Colonic mucosa (tissue), 4 donors: ENCODE measurements around the gene CERS1. TPM values are rescaled to one million over a fixed set of nuclear protein-coding genes. Genes with fewer than 3 reads are reported as not detected.

ENCODE experiments used
- DNase-seq: peaks from one replicate; pipeline ENCODE4 v3.0.0-alpha.2; 2020
- H3K27ac ChIP-seq: fragments of 200-600 bp; one replicate; pipeline ENCODE4 v1.8.0; 2021
- H3K27me3 ChIP-seq: fragments of 200-600 bp; one replicate; pipeline ENCODE4 v1.8.0; 2021
- H3K36me3 ChIP-seq: fragments of 200-600 bp; one replicate; pipeline ENCODE4 v1.8.0; 2021
- H3K4me1 ChIP-seq: fragments of 200-600 bp; one replicate; pipeline ENCODE4 v1.8.0; 2021; ENCODE audit warnings: mild to moderate bottlenecking
- H3K4me3 ChIP-seq: fragments of 200-600 bp; one replicate; pipeline ENCODE4 v1.8.0; 2021
- H3K9ac ChIP-seq, 2 donors: one replicate each; pipeline ENCODE4 v1.7.0; 2013; ENCODE audit warnings: control low read depth in 2 of 2, low read depth in 2 of 2, low read length in 2 of 2
- H3K9me3 ChIP-seq: fragments of 200-600 bp; one replicate; pipeline ENCODE4 v1.8.0; 2021
- CTCF ChIP-seq: fragments of 200-600 bp; IDR thresholded peaks from one replicate; pipeline ENCODE4 v1.8.0; 2022; ENCODE audit warnings: antibody characterized with exemption, mild to moderate bottlenecking
- intact Hi-C: fragments of 100-400 bp; cut with DNase I; formaldehyde crosslinking; loops from one replicate; pipeline ENCODE4 v1.14.1; 2022
- total RNA-seq, 2 donors: library from RNA; stranded (reverse); fragmentation: NEBNext Ultra II Directional in 1 of 2; extraction: Animal tissue kit (Norgen Biotek cat#: 25700) in 1 of 2; gene quantifications; one replicate each; pipeline ENCODE4 v1.2.1, GENCODE V29; 2021
- donor health status: healthy.
- donor health status: DM: no; HTN: no; CAD: no.
- donor health status: DM: no; HTN: no; CAD: no.

Gene CERS1
- total RNA-seq, 2 donors from 2014 or later, result 0.15 to 0.58 TPM

GRCh38 chr19:18847549-18848463, 48.2 kb downstream of the CERS1 start:
- H3K4me1 ChIP-seq, result peaks cover 9% of the 10 kb centered on the region
- no peak for DNase-seq
- peak overlapping the region; percentile 28 for H3K27ac ChIP-seq
- H3K9ac ChIP-seq, result no peak overlapping the region
- H3K36me3 ChIP-seq, result peaks cover 16% of the 10 kb centered on the region
- H3K4me3 ChIP-seq, result no peak overlapping the region
- H3K27me3 ChIP-seq, result no peaks in the 10 kb centered on the region
- TF ChIP-seq CTCF, result no peak
- no peaks in the 10 kb centered on the region for H3K9me3 ChIP-seq
- intact Hi-C loops, result loop anchor here (5.0 to 10.0 kb wide), 3 partner anchors 163 to 393 kb away; partner anchors contain the start of gene CRTC1

- intact Hi-C loops, result loop anchor here (5.0 to 10.0 kb wide), 3 partner anchors 162 to 392 kb away; partner anchors contain the start of gene CRTC1
- Histone ChIP-seq H3K4me1 (peaks cover 9% of the 10 kb centered on the region), H3K27me3 (no peaks in the 10 kb centered on the region), H3K27ac (no peak overlapping the region), H3K36me3 (peaks cover 14% of the 10 kb centered on the region), H3K9me3 (no peaks in the 10 kb centered on the region), H3K4me3 (no peak overlapping the region), H3K9ac (no peak overlapping the region)
- peak; percentile 76 for DNase-seq
- TF ChIP-seq CTCF, result peak; percentile 76
These were observed 49.0 kb downstream of the CERS1 start for GRCh38 chr19:18846862-18847548.

GRCh38 chr19:18845961-18846360, 50.0 kb downstream of the CERS1 start:
- Histone ChIP-seq H3K4me1 (peaks cover 9% of the 10 kb centered on the region), H3K27me3 (no peaks in the 10 kb centered on the region), H3K9ac (no peak overlapping the region), H3K27ac (no peak overlapping the region), H3K4me3 (no peak overlapping the region), H3K36me3 (peaks cover 14% of the 10 kb centered on the region), H3K9me3 (no peaks in the 10 kb centered on the region)
- DNase-seq, result no peak
- intact Hi-C loops, result loop anchor here (5.0 to 10.0 kb wide), 3 partner anchors 161 to 391 kb away; partner anchors contain the start of gene CRTC1
- no peak for TF ChIP-seq CTCF

GRCh38 chr19:18844806-18845329, 51.1 kb downstream of the CERS1 start:
- TF ChIP-seq CTCF, result no peak
- Histone ChIP-seq H3K4me3 (no peak overlapping the region), H3K27me3 (no peaks in the 10 kb centered on the region), H3K36me3 (peaks cover 4% of the 10 kb centered on the region), H3K4me1 (peaks cover 13% of the 10 kb centered on the region), H3K27ac (no peak overlapping the region), H3K9me3 (no peaks in the 10 kb centered on the region), H3K9ac (no peak overlapping the region)
- intact Hi-C loops, result loop anchor here (5.0 to 10.0 kb wide), 3 partner anchors 160 to 390 kb away; partner anchors contain the start of gene CRTC1
- DNase-seq, result no peak

GRCh38 chr19:18843960-18844359, 52.0 kb downstream of the CERS1 start:
- peaks cover 4% of the 10 kb centered on the region for H3K36me3 ChIP-seq
- peaks cover 18% of the 10 kb centered on the region for H3K4me1 ChIP-seq
- H3K27me3 ChIP-seq, result no peaks in the 10 kb centered on the region
- H3K9me3 ChIP-seq, result no peaks in the 10 kb centered on the region
- H3K9ac ChIP-seq, result no peak overlapping the region
- H3K27ac ChIP-seq, result no peak overlapping the region
- no peak overlapping the region for H3K4me3 ChIP-seq
- intact Hi-C loops, result loop anchor here (10.0 kb wide), 2 partner anchors 159 to 389 kb away; partner anchors contain the start of gene CRTC1
- no peak for DNase-seq
- TF ChIP-seq CTCF, result no peak
